Skeletal muscle tissue (tissue), 4 donors: Measurements from ENCODE around the gene CPLX1. TPM values are rescaled to one million over a fixed set of nuclear protein-coding genes. Genes with fewer than 3 reads are reported as not detected.
"Not testable (repeated sequence)": the region's sequence is repeated elsewhere in the genome, so short reads cannot be mapped to it uniquely, and the experiment has no call there.

Source experiments
- H3K27ac ChIP-seq: one replicate; pipeline ENCODE4 v1.7.0; 2013; ENCODE audit warnings: mild to moderate bottlenecking, low read depth, low read length, inconsistent platforms
- H3K27me3 ChIP-seq, 3 donors: one replicate each; pipeline ENCODE4 v1.7.0; 2013; ENCODE audit warnings: low read length in 3 of 3; ENCODE audit not compliant: control insufficient read depth in 3 of 3, insufficient read depth in 3 of 3
- H3K36me3 ChIP-seq, 3 donors: one replicate each; pipeline ENCODE4 v1.7.0; 2013; ENCODE audit warnings: low read length in 3 of 3; ENCODE audit not compliant: control insufficient read depth in 3 of 3, insufficient read depth in 3 of 3
- H3K4me1 ChIP-seq, 3 donors: one replicate each; pipeline ENCODE4 v1.7.0; 2013; ENCODE audit warnings: low read length in 3 of 3, mild to moderate bottlenecking in 3 of 3; ENCODE audit not compliant: control insufficient read depth in 3 of 3, insufficient read depth in 3 of 3
- H3K4me3 ChIP-seq, 3 donors: one replicate each; pipeline ENCODE4 v1.7.0; 2013; ENCODE audit warnings: low read length in 3 of 3
- H3K9ac ChIP-seq, 3 donors: one replicate each; pipeline ENCODE4 v1.7.0; 2013; ENCODE audit warnings: low read length in 3 of 3, mild to moderate bottlenecking in 3 of 3, moderate library complexity in 2 of 3, low read depth in 1 of 3
- H3K9me3 ChIP-seq, 3 donors: one replicate each; pipeline ENCODE4 v1.7.0; 2013; ENCODE audit warnings: low read length in 3 of 3; ENCODE audit not compliant: control insufficient read depth in 3 of 3
- total RNA-seq: library from RNA; depleted of rRNA; stranded (reverse); fragments of >200 nt; gene quantifications from one replicate; pipeline ENCODE4 v1.2.3, GENCODE V29; 2014
- donor health status: Osteomylitis.

Gene CPLX1
- total RNA-seq, 1 donor from 2014 or later: not detected

DNA sequence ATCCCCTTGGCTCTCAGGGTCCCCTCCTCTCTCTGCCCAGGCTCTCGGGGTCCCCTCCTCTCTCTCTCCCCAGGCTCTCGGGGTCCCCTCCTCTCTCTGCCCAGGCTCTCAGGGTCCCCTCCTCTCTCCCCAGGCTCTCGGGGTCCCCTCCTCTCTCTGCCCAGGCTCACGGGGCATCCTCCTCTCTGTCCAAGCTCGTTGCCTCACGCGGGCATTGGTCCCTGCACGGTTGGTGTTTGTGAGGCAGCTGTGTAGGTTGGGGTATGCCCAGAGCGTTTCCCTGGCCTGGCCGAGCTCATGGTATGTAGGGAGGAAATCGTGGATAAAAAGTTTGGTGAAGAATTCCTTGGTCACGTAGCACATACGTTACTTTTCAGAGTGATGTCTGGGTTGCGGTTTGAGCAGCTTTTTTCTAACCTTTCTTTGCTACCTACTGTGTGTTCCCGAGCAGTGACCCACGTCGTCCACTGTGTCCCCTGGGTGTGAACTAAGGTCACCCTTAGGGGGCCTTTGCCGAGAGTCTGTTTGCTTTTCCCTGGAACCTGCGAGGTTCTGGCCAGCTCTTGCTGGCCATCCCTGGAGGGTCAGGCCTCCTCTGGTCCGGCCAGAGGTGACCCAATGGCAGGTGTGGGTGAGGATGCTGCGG lies 83.7 kb downstream of the CPLX1 start:
- Histone ChIP-seq H3K27me3 (no peaks in the 10 kb centered on the region), H3K36me3 (peaks cover 17 to 35% (median 32%) of the 10 kb centered on the region in 3 donors), H3K4me3 (no peak overlapping the region), H3K9ac (no peak overlapping the region), H3K4me1 (no peaks in the 10 kb centered on the region), H3K9me3 (no peaks in the 10 kb centered on the region), H3K27ac (no peak overlapping the region)

DNA sequence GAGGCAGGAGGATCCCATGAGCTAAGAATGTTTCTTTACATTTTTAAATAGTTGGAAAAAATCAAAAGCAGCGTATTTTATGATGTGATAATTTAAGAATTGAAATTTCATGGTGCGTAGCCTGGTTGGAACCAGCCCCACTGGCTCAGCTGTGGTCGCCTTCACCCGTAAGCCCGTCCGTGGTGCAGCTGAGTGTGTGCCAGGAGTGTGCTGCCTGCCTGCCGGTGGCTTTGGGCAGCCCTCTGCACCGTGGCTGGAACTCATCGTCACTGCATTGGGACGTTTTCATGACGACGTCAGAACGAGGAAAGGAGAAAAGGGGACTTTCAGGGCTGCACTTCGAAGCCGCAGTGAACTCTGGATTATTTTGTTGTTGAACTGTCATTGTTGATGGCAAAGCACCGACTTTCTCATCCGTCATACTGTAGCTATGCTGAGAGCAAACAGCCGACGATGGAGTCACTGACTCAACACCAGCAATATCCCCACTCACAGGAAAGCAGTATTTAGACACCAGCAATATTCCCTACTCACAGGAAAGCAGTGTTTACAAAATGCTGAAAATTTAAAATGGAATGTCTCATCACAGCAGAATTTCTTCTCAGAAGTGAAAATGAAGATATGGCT lies 85.2 kb downstream of the CPLX1 start:
- Histone ChIP-seq H3K4me3 (no peak overlapping the region), H3K4me1 (no peaks in the 10 kb centered on the region), H3K9me3 (no peaks in the 10 kb centered on the region), H3K9ac (no peak overlapping the region), H3K36me3 (peaks cover 20 to 41% (median 38%) of the 10 kb centered on the region in 3 donors), H3K27me3 (no peaks in the 10 kb centered on the region), H3K27ac (no peak overlapping the region)

DNA sequence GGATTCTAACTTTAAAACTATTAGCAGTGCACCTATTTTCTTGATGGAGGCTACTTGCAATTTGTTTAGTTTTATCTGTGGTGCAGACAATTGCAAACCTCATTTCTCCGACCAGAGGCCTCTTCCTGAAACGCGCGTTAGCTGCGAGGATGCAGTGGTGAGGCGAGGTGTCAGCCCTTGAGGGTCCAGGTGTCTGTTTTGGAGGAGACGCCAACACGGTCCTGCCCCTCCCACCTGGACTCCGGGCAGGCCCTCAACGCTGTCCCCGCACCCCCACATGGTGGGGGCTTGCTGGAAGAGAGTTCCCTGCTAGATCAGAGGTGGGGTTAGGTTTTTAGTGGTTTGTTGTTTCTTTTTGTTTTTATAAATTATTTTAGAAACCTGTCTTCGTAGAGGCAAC lies 85.9 kb downstream of the CPLX1 start:
- no peaks in the 10 kb centered on the region for H3K9me3 ChIP-seq
- H3K36me3 ChIP-seq: peaks cover 27 to 49% (median 44%) of the 10 kb centered on the region in 3 donors
- H3K27me3 ChIP-seq: no peaks in the 10 kb centered on the region
- no peaks in the 10 kb centered on the region for H3K4me1 ChIP-seq
- H3K27ac ChIP-seq: no peak overlapping the region
- H3K4me3 ChIP-seq: no peak overlapping the region
- no peak overlapping the region for H3K9ac ChIP-seq

DNA sequence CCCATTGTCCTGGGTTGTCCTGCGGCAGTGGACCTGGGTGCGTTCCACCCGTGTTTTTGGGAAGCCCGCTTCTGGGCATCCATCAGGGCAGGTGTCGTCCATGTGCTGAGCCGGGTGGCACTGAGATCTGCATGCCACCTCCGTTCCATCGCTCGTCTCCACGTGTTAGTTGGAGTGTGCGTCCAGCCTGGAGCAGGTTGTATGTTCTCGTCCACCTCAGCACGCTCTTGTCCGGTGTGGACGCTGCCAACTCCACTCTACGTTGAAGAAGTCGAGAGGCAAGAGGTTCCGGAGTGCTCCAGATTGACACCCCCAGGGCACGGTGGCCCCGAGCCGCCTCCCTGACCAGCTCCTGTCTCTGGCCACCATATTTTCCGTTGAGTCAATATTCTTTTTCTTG lies 86.4 kb downstream of the CPLX1 start:
- Histone ChIP-seq H3K9me3 (no peaks in the 10 kb centered on the region), H3K9ac (no peak overlapping the region), H3K4me1 (no peaks in the 10 kb centered on the region), H3K4me3 (no peak overlapping the region), H3K36me3 (peaks cover 31 to 53% (median 49%) of the 10 kb centered on the region in 3 donors), H3K27ac (no peak overlapping the region), H3K27me3 (no peaks in the 10 kb centered on the region)

DNA sequence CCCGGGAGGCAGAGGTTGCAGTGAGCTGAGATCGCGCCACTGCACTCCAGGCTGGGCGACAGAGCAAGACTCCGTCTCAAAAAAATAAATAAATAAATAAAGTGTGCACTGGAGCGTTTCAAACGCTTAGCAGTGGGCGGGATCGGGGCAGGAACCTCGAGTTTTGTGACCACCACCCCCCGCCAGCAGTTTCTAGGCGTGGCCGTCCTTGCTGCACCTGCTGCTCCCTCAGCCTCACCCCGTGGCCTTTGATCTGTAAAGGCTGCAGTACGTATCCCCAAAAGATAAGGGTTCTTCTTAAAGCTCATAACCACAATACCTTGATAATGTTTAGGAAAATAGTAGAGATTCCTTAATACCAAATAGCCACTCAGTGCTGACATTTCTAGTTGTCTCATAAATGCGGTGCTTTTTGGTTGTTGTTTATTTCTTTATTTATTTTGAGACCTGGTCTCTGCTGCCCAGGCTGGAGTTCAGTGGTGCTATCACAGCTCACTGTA lies 87.1 kb downstream of the CPLX1 start:
- Histone ChIP-seq H3K36me3 (peaks cover 37 to 55% (median 50%) of the 10 kb centered on the region in 3 donors), H3K9me3 (no peaks in the 10 kb centered on the region), H3K4me1 (no peaks in the 10 kb centered on the region), H3K4me3 (no peak overlapping the region), H3K27ac (no peak overlapping the region), H3K27me3 (no peaks in the 10 kb centered on the region), H3K9ac (no peak overlapping the region)

DNA sequence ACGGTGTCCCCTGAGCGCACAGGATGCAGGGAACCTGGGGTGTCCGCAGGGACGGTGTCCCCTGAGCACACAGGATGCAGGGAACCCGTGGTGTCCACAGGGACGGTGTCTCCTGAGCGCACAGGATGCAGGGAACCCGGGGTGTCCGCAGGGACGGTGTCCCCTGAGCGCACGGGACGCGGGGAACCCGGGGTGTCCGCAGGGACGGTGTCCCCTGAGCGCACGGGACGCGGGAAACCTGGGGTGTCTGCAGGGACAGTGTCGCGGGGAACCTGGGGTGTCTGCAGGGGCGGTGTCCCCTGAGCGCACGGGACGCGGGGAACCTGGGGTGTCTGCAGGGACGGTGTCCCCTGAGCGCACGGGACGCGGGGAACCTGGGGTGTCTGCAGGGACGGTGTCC lies 89.4 kb downstream of the CPLX1 start:
- peaks cover 49 to 69% (median 60%) of the 10 kb centered on the region in 3 donors for H3K36me3 ChIP-seq
- not testable (repeated sequence) for H3K27me3 ChIP-seq, H3K9ac ChIP-seq, H3K9me3 ChIP-seq, H3K4me3 ChIP-seq, H3K27ac ChIP-seq, H3K4me1 ChIP-seq

DNA sequence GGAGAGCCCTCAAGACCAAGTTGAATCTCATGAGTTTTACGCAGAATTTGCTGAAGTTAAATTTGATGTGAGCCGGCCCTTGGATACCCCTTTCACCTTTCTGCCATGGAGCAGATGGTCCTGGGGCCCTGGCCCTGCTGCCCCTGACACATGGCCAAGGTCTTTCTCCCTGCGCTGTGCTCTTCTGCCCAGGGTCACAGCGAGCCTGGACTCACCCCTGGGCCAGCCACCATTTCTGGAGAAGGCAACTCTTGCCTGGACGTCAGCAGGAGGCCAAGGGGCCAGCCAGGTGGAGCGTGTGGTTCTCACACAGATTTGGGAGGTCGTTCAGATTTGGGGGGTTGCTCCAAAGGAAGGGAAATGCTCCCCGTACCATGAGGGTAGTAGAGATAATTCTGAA lies 90.3 kb downstream of the CPLX1 start:
- Histone ChIP-seq H3K4me1 (no peaks in the 10 kb centered on the region), H3K4me3 (no peak overlapping the region), H3K27ac (no peak overlapping the region), H3K27me3 (no peaks in the 10 kb centered on the region), H3K9me3 (no peaks in the 10 kb centered on the region), H3K9ac (no peak overlapping the region), H3K36me3 (peaks cover 53 to 68% (median 66%) of the 10 kb centered on the region in 3 donors)

Other genes with a start within 250 kb of the CPLX1 start
- gene TMEM271, start 249.8 kb downstream of the CPLX1 start, total RNA-seq: not detected
- gene PDE6B, start 200.6 kb downstream of the CPLX1 start, total RNA-seq: 8.9 TPM
- gene ATP5ME, start 151.9 kb downstream of the CPLX1 start, total RNA-seq: 220 TPM
- gene MYL5, start 151.6 kb downstream of the CPLX1 start, total RNA-seq: 978 TPM
- gene SLC49A3, start 137.0 kb downstream of the CPLX1 start, total RNA-seq: 4.2 TPM
- 23.0 TPM for gene PCGF3, start 120.3 kb downstream of the CPLX1 start, total RNA-seq
- 19.8 TPM for gene GAK, start 106.2 kb upstream of the CPLX1 start, total RNA-seq
- gene TMEM175, start 106.3 kb upstream of the CPLX1 start, total RNA-seq: 18.3 TPM
- gene DGKQ, start 147.4 kb upstream of the CPLX1 start, total RNA-seq: 2.1 TPM
- 1.0 TPM for gene IDUA, start 160.9 kb upstream of the CPLX1 start, total RNA-seq
- not detected for gene SLC26A1, start 167.3 kb upstream of the CPLX1 start, total RNA-seq
- gene FGFRL1, start 185.5 kb upstream of the CPLX1 start, total RNA-seq: 54.3 TPM